Smooth muscle cell (in vitro differentiated cells): ENCODE results near the gene DYNLRB2. TPM values are rescaled to one million over a fixed set of nuclear protein-coding genes. Genes with fewer than 3 reads are reported as not detected.

Experiments used
- DNase-seq: peaks from one replicate; lab custom pipeline; 2025; ENCODE audit not compliant: unreplicated experiment; lab: John Stamatoyannopoulos, UW
- H2AFZ ChIP-seq: fragments of 200-600 bp; sonication (generic); 2 replicates; pipeline ENCODE4 v1.6.0; 2016; ENCODE audit warnings: antibody characterized with exemption, low read depth, mild to moderate bottlenecking
- H3F3A ChIP-seq: fragments of 200-600 bp; sonication (generic); 2 replicates; pipeline ENCODE4 v1.6.0; 2017; ENCODE audit warnings: antibody characterized with exemption, low read depth
- H3K27ac ChIP-seq: fragments of 200-600 bp; sonication (generic); 2 replicates; pipeline ENCODE4 v1.5.1; 2016; ENCODE audit warnings: low read depth, mild to moderate bottlenecking
- H3K27me3 ChIP-seq: fragments of 200-600 bp; sonication (generic); 2 replicates; pipeline ENCODE4 v1.6.1; 2016; ENCODE audit warnings: low read depth, mild to moderate bottlenecking
- H3K36me3 ChIP-seq: fragments of 200-600 bp; sonication (generic); 2 replicates; pipeline ENCODE4 v1.5.1; 2016; ENCODE audit warnings: low read depth
- H3K4me1 ChIP-seq: fragments of 200-600 bp; sonication (generic); 2 replicates; pipeline ENCODE4 v1.5.1; 2016; ENCODE audit warnings: low read depth
- H3K4me2 ChIP-seq: fragments of 200-600 bp; sonication (generic); 2 replicates; pipeline ENCODE4 v1.6.0; 2016; ENCODE audit warnings: mild to moderate bottlenecking
- H3K4me3 ChIP-seq: fragments of 200-600 bp; sonication (generic); 2 replicates; pipeline ENCODE4 v1.5.1; 2016; ENCODE audit warnings: mild to moderate bottlenecking
- H3K79me2 ChIP-seq: fragments of 200-600 bp; sonication (generic); 2 replicates; pipeline ENCODE4 v1.6.0; 2016; ENCODE audit warnings: low read depth, mild to moderate bottlenecking
- H3K9ac ChIP-seq: fragments of 200-600 bp; sonication (generic); 2 replicates; pipeline ENCODE4 v1.6.0; 2016; ENCODE audit warnings: low read depth
- H3K9me3 ChIP-seq: fragments of 200-600 bp; sonication (generic); replicated peaks from 2 replicates; pipeline ENCODE4 v1.5.1; 2016; ENCODE audit warnings: low read depth
- H4K20me1 ChIP-seq: fragments of 200-600 bp; sonication (generic); 2 replicates; pipeline ENCODE4 v1.6.0; 2016; ENCODE audit warnings: low read depth
- CTCF ChIP-seq: fragments of 200-600 bp; sonication (generic); IDR thresholded peaks from 2 replicates; pipeline ENCODE4 v1.5.1; 2017; ENCODE audit warnings: borderline replicate concordance, mild to moderate bottlenecking, antibody characterized with exemption; ENCODE audit not compliant: insufficient read depth, poor library complexity, severe bottlenecking
- WGBS: methylation state at CpG from one replicate; pipeline ENCODE4 v1.1.7; 2016; ENCODE audit warnings: low lambda C conversion rate; 5-methylcytosine and 5-hydroxymethylcytosine counted together
- polyA plus RNA-seq: library from polyadenylated mRNA; unstranded; fragments of >200 nt; fragmentation: Nextera tagmentation; extraction: Ambion mirVana; gene quantifications from 2 replicates; pipeline ENCODE4 v1.2.1, GENCODE V29; 2016
- total RNA-seq: library from RNA; depleted of rRNA; stranded (reverse); fragments of >200 nt; gene quantifications from 2 replicates; pipeline ENCODE4 v1.2.3, GENCODE V29; 2014

The DYNLRB2 gene
- total and polyA plus RNA-seq, 2 experiments from 2014 or later, result 0.58 TPM; not detected in 1

GRCh38 chr16:80577485-80578280, 36.9 kb downstream of the DYNLRB2 start:
- Histone ChIP-seq H2AFZ (no peak overlapping the region), H3F3A (no peaks in the 10 kb centered on the region), H3K4me3 (no peak overlapping the region), H4K20me1 (no peaks in the 10 kb centered on the region), H3K79me2 (no peaks in the 10 kb centered on the region), H3K4me1 (no peaks in the 10 kb centered on the region), H3K27ac (no peak overlapping the region), H3K27me3 (no peaks in the 10 kb centered on the region), H3K9me3 (no peaks in the 10 kb centered on the region), H3K36me3 (no peaks in the 10 kb centered on the region), H3K9ac (no peak overlapping the region), H3K4me2 (no peak overlapping the region)
- 90% methylated on average over 11 of the region's 11 CpGs for WGBS
- DNase-seq, result no peak
- no peak for TF ChIP-seq CTCF

GRCh38 chr16:80580109-80580832, 39.5 kb downstream of the DYNLRB2 start:
- Histone ChIP-seq H3K4me2 (no peak overlapping the region), H3K27ac (peak overlapping the region; percentile 66), H3K79me2 (no peaks in the 10 kb centered on the region), H3K9ac (no peak overlapping the region), H2AFZ (no peak overlapping the region), H3K4me1 (no peaks in the 10 kb centered on the region), H3K36me3 (no peaks in the 10 kb centered on the region), H3K4me3 (no peak overlapping the region), H3F3A (no peaks in the 10 kb centered on the region), H3K27me3 (no peaks in the 10 kb centered on the region), H4K20me1 (no peaks in the 10 kb centered on the region), H3K9me3 (no peaks in the 10 kb centered on the region)
- TF ChIP-seq CTCF, result no peak
- no peak for DNase-seq
- WGBS, result 79% methylated on average over 10 of the region's 10 CpGs

DNA sequence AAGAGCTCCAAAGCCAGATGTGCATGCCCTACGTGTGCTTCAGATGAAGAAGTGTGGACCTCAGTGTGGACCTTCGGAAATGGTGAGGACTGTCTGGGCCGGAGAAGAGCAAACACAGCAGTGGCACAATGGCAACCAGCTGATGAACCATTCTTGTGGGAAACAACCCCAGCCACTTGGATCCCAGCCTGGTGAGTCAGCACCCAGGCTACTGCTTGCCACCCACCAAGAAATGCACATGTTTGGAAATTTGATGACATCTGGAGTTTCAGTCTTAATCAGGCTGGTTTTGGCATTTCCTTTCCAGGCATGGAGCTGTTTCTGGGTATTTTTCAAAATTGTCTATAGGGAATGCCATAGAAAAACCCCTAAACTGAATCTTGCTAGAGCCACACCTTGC, 42.7 kb downstream of the DYNLRB2 start:
- Histone ChIP-seq H3K36me3 (no peaks in the 10 kb centered on the region), H3K4me1 (no peaks in the 10 kb centered on the region), H3K27ac (peak overlapping the region; percentile 33), H3K9me3 (no peaks in the 10 kb centered on the region), H3K9ac (no peak overlapping the region), H3K4me2 (no peak overlapping the region), H3F3A (no peaks in the 10 kb centered on the region), H3K27me3 (no peaks in the 10 kb centered on the region), H3K79me2 (no peaks in the 10 kb centered on the region), H4K20me1 (no peaks in the 10 kb centered on the region), H2AFZ (no peak overlapping the region), H3K4me3 (no peak overlapping the region)
- 47% methylated on average over 3 of the region's 3 CpGs for WGBS
- no peak for DNase-seq
- TF ChIP-seq CTCF, result no peak
